ENCODE measurements around the gene RGL3.

The RGL3 gene

GRCh38 chr19:11365557-11366117 is 53.5 kb downstream of the RGL3 start:
- TF ChIP-seq CTCF (IDR thresholded peaks at IDR 0.05; ENCODE audit: low read depth, low read length): no peak
- no peak overlapping the region for H3K4me3 ChIP-seq (ENCODE audit: low read depth, low read length)
- DNase-seq: no peak
- H3K9me3 ChIP-seq: no peaks in the 10 kb centered on the region
- no peaks in the 10 kb centered on the region for H3K4me1 ChIP-seq
- H3K36me3 ChIP-seq: peaks cover 4% of the 10 kb centered on the region; the same call in 1 of the 2 replicates
- H3K27me3 ChIP-seq: no peaks in the 10 kb centered on the region

- H3K4me1 ChIP-seq: no peaks in the 10 kb centered on the region
- no peaks in the 10 kb centered on the region for H3K9me3 ChIP-seq
- H3K27me3 ChIP-seq: no peaks in the 10 kb centered on the region
- DNase-seq: no peak
- H3K36me3 ChIP-seq: peaks cover 4% of the 10 kb centered on the region; the same call in 1 of the 2 replicates
- no peak for TF ChIP-seq CTCF (IDR thresholded peaks at IDR 0.05; ENCODE audit: low read depth, low read length)
- no peak overlapping the region for H3K4me3 ChIP-seq (ENCODE audit: low read depth, low read length)
These were observed 54.2 kb downstream of the RGL3 start for GRCh38 chr19:11364935-11365334.

- no peak for TF ChIP-seq CTCF (IDR thresholded peaks at IDR 0.05; ENCODE audit: low read depth, low read length)
- DNase-seq: no peak
- Histone ChIP-seq H3K4me3 (ENCODE audit: low read depth, low read length) (no peak overlapping the region), H3K27me3 (no peaks in the 10 kb centered on the region), H3K4me1 (no peaks in the 10 kb centered on the region), H3K36me3 (peaks cover 4% of the 10 kb centered on the region; the same call in 1 of the 2 replicates), H3K9me3 (no peaks in the 10 kb centered on the region)
These were observed 54.7 kb downstream of the RGL3 start for GRCh38 chr19:11364296-11364904.

GRCh38 chr19:11363881-11364280 is 55.2 kb downstream of the RGL3 start:
- no peaks in the 10 kb centered on the region for H3K27me3 ChIP-seq
- H3K4me1 ChIP-seq: no peaks in the 10 kb centered on the region
- no peaks in the 10 kb centered on the region for H3K9me3 ChIP-seq
- peaks cover 4% of the 10 kb centered on the region; the same call in 1 of the 2 replicates for H3K36me3 ChIP-seq
- no peak for DNase-seq
- H3K4me3 ChIP-seq (ENCODE audit: low read depth, low read length): no peak overlapping the region
- TF ChIP-seq CTCF (IDR thresholded peaks at IDR 0.05; ENCODE audit: low read depth, low read length): no peak

GRCh38 chr19:11361771-11362731 is 57.1 kb downstream of the RGL3 start:
- H3K4me1 ChIP-seq: no peaks in the 10 kb centered on the region
- H3K36me3 ChIP-seq: peaks cover 4% of the 10 kb centered on the region; the same call in 1 of the 2 replicates
- no peaks in the 10 kb centered on the region for H3K27me3 ChIP-seq
- H3K9me3 ChIP-seq: no peaks in the 10 kb centered on the region
- DNase-seq: no peak
- no peak overlapping the region for H3K4me3 ChIP-seq (ENCODE audit: low read depth, low read length)
- TF ChIP-seq CTCF (IDR thresholded peaks at IDR 0.05; ENCODE audit: low read depth, low read length): no peak
